Erythroblast (primary cell): ENCODE results near the gene NFIA.

ENCODE experiments used
- GATA1 ChIP-seq: IDR thresholded peaks from 2 replicates; pipeline ENCODE4 v1.6.1; 2011; ENCODE audit warnings: low read depth, mild to moderate bottlenecking, control low read depth, low read length, moderate library complexity
- POLR2A ChIP-seq: IDR thresholded peaks from 2 replicates; pipeline ENCODE4 v1.6.1; 2011; ENCODE audit warnings: mild to moderate bottlenecking, low read length

GRCh38 chr1:61263905-61264824 is 181.8 kb downstream of the NFIA start:
- TF ChIP-seq POLR2A (no peak), GATA1 (no peak)
